ENCODE data around the gene ME3.

- TF ChIP-seq CTCF (conservative IDR thresholded peaks at IDR 0.05; ENCODE audit: low read depth, low read length) (no peak), EZH2phosphoT487 (IDR thresholded peaks at IDR 0.05; ENCODE audit: borderline replicate concordance, low read length) (no peak), EZH2 (IDR thresholded peaks at IDR 0.05; ENCODE audit: low read length, unreplicated experiment) (no peak)
These were observed 194.1 kb downstream of the ME3 start for GRCh38 chr11:86478348-86478747.
